NB4 (cell line): ENCODE data around the gene RASAL2.

ENCODE experiments used
- DNase-seq: peaks from one replicate; pipeline ENCODE4 v3.0.0; 2010; ENCODE audit warnings: low read depth
- H3K4me3 ChIP-seq: one replicate; pipeline ENCODE4 v1.5.1; 2011; ENCODE audit warnings: mild to moderate bottlenecking, low read depth, low read length, moderate library complexity
- MYC ChIP-seq: IDR thresholded peaks from 2 replicates; pipeline ENCODE4 v1.6.1; 2011; ENCODE audit warnings: low read depth, low read length
- POLR2A ChIP-seq: IDR thresholded peaks from 2 replicates; pipeline ENCODE4 v1.6.1; 2011; ENCODE audit warnings: mild to moderate bottlenecking; ENCODE audit not compliant: insufficient read length; ENCODE audit errors: extremely low read depth
- TF ChIP-seq, protein P1 (sequence below): IDR thresholded peaks from 2 replicates; pipeline ENCODE4 v1.6.1; 2011; ENCODE audit warnings: low read depth, low read length
- TF ChIP-seq, protein P2 (sequence below): IDR thresholded peaks from one replicate; pipeline ENCODE4 v1.5.1; 2012; ENCODE audit warnings: low read depth, low read length

RASAL2 gene

DNA sequence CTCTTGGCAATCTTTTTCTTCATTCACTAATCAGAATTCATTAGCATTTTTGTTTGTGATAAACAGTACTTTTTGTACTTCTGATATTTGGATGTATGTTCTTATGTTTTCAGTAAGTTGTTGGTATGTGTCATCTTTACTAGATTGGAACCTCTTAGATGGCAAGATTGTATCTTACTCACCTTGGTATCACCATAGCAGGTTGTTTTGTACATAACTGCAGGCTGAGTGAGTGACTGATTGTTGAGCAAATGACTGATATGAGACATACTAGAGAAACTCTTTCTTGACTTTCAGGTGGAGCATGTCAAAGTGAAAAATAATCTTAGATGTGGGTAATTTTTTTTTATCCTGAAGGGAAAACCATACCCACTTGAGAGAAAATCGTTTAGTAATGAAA is 229.2 kb downstream of the RASAL2 start:
- TF ChIP-seq MYC (no peak), POLR2A (no peak)
- TF ChIP-seq, protein P1, sequence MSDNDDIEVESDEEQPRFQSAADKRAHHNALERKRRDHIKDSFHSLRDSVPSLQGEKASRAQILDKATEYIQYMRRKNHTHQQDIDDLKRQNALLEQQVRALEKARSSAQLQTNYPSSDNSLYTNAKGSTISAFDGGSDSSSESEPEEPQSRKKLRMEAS: no peak
- TF ChIP-seq, protein P2, sequence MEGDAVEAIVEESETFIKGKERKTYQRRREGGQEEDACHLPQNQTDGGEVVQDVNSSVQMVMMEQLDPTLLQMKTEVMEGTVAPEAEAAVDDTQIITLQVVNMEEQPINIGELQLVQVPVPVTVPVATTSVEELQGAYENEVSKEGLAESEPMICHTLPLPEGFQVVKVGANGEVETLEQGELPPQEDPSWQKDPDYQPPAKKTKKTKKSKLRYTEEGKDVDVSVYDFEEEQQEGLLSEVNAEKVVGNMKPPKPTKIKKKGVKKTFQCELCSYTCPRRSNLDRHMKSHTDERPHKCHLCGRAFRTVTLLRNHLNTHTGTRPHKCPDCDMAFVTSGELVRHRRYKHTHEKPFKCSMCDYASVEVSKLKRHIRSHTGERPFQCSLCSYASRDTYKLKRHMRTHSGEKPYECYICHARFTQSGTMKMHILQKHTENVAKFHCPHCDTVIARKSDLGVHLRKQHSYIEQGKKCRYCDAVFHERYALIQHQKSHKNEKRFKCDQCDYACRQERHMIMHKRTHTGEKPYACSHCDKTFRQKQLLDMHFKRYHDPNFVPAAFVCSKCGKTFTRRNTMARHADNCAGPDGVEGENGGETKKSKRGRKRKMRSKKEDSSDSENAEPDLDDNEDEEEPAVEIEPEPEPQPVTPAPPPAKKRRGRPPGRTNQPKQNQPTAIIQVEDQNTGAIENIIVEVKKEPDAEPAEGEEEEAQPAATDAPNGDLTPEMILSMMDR: no peak
- DNase-seq: no peak
- H3K4me3 ChIP-seq: no peak overlapping the region

DNA sequence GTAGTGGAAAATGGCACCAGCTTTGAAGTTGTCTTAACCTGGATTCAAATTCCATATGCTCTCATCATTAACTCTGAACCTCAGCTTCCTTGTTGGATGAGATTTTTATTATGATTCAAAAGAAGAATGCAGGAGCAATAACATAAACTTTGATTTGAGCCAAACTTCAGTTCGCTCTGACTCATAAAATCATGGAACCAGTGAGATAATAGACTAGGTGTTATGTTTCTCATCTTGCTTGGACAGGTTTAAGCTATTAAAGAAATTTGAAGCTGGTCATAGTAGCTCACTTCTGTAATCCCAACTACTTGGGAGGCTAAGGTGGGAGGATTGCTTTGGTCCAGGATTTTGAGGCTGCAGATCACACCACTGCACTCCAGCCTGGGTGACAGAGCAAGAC is 230.1 kb downstream of the RASAL2 start:
- DNase-seq: no peak
- TF ChIP-seq POLR2A: no peak
- TF ChIP-seq MYC: no peak
- TF ChIP-seq, protein P2: no peak
- TF ChIP-seq, protein P1: no peak
- H3K4me3 ChIP-seq: no peak overlapping the region

DNA sequence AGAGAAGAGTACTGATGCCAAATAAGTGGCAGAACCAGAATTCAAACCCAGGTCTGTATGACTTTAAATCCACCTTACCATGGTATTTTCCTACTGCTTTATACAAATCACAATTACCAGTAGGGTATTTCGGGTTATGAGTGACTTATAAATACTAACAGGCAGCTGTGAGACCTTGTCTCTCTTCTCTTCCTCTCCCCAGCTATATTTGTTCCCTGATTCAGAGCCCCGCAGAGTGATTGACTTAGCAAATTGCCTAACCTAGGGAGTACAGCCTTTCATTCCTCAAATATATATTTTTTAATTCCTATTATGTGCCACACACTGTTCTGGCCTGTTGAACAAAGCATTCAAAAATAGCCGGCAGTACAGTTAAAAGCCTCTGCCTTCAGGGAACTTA is 234.8 kb downstream of the RASAL2 start:
- DNase-seq: no peak
- H3K4me3 ChIP-seq: no peak overlapping the region
- TF ChIP-seq, protein P2: no peak
- TF ChIP-seq POLR2A (no peak), MYC (no peak)
- TF ChIP-seq, protein P1: no peak

DNA sequence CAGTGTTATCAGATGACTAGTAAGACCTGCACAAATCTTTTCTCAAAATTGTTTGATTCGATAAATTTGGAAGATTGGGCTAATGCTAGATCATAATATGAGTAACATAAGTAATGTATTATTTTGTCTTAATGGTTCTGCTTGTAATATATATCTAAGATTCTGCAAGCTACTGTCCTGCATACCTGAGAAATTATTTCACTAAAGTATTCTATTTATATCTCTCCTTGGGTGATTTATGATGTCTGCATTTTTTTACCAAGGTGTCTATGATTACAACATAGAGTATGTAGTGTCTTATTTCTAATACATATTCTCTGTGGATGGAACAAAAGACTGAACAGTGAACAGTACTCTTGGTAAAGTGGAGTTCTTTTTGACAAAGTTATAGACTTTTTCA is 236.2 kb downstream of the RASAL2 start:
- no peak for DNase-seq
- TF ChIP-seq, protein P1: no peak
- TF ChIP-seq MYC (no peak), POLR2A (no peak)
- TF ChIP-seq, protein P2: no peak
- H3K4me3 ChIP-seq: no peak overlapping the region

DNA sequence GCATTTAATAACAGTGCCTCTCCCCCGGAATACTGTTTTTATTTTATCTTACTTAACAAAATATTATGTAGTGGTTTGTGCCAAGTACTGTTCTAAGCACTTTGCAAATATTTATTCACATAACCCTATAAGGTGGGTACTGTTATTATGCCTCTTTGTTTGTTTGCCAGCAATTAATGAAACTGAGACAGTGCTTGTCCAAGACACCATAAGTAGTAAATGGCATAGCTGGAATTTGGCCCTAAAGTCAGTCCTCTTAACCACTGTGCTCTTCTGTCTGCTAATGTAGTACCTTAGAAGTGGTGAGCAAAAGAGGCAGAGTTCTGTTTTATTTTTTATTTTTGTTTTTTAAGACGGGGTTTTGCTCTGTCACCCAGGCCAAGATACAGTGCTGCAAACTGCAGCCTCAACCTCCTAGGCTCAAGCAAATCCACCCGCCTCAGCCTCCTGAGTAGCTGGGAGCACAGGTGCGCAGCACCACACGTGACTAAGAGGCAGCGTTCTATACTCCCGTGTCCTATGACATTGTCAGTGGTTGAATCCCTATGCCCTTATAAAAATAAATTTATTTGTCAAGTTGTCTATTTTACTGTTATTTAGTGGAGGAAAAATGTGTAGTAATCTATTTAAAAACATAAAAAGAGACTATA is 237.1 kb downstream of the RASAL2 start:
- no peak overlapping the region for H3K4me3 ChIP-seq
- TF ChIP-seq, protein P1: no peak
- TF ChIP-seq, protein P2: no peak
- TF ChIP-seq MYC (no peak), POLR2A (no peak)
- DNase-seq: no peak
